T follicular helper cell (primary cell): ENCODE results near the gene CKM.

Experiments
- DNase-seq: peaks from one replicate; pipeline ENCODE4 v3.0.0-alpha.2; 2020; ENCODE audit warnings: low read depth
- total RNA-seq, 2 experiments: gene quantifications; one replicate each; lab custom pipeline; 2026; lab: John Stamatoyannopoulos, UW

The CKM gene
- total RNA-seq: 0 reads per million in 2 experiments

- no peak for DNase-seq
Observed at GRCh38 chr19:45322744-45323281, at the start of gene CKM. TSS of gene CKM (minus strand) at chr19:45322875. CDS start at chr19:45319713, 3,162 bp downstream.

GRCh38 chr19:45370410-45371204 is 47.9 kb upstream of the CKM start, which contains the start of gene ERCC2:
TSS of gene ERCC2 (minus strand) at chr19:45370573. CDS start at chr19:45370540, 33 bp downstream.
- peak; percentile 99 for DNase-seq

GRCh38 chr19:45368737-45369340 is 46.2 kb upstream of the CKM start:
- DNase-seq: no peak

- no peak for DNase-seq
Observed at GRCh38 chr19:45368127-45368526, 45.5 kb upstream of the CKM start.

- DNase-seq: no peak
Observed at GRCh38 chr19:45364696-45365095, 42.0 kb upstream of the CKM start.

- DNase-seq: no peak
Observed at GRCh38 chr19:45363861-45364459, 41.3 kb upstream of the CKM start.

GRCh38 chr19:45362291-45362690 is 39.6 kb upstream of the CKM start:
- DNase-seq: no peak

GRCh38 chr19:45361608-45362007 is 38.9 kb upstream of the CKM start:
- no peak for DNase-seq

- no peak for DNase-seq
Observed at GRCh38 chr19:45358213-45358792, 35.6 kb upstream of the CKM start.

GRCh38 chr19:45357445-45357783 is 34.7 kb upstream of the CKM start:
- no peak for DNase-seq

- DNase-seq: no peak
Observed at GRCh38 chr19:45356760-45357444, 34.2 kb upstream of the CKM start.

GRCh38 chr19:45355910-45356309 is 33.2 kb upstream of the CKM start:
- DNase-seq: no peak

- DNase-seq: no peak
Observed at GRCh38 chr19:45355402-45355801, 32.7 kb upstream of the CKM start.

- DNase-seq: no peak
Observed at GRCh38 chr19:45354241-45354842, 31.7 kb upstream of the CKM start.

GRCh38 chr19:45352914-45353796 is 30.5 kb upstream of the CKM start:
- DNase-seq: no peak

- DNase-seq: no peak
Observed at GRCh38 chr19:45352471-45352870, 29.8 kb upstream of the CKM start.

GRCh38 chr19:45352062-45352461 is 29.4 kb upstream of the CKM start:
- DNase-seq: no peak

- no peak for DNase-seq
Observed at GRCh38 chr19:45351401-45351952, 28.8 kb upstream of the CKM start.

- no peak for DNase-seq
Observed at GRCh38 chr19:45350477-45351058, 27.9 kb upstream of the CKM start.
